ENCODE data around the gene LRRC4C. TPM values are rescaled to one million over a fixed set of nuclear protein-coding genes. Genes with fewer than 3 reads are reported as not detected.
A peak's percentile ranks its signal among the peaks of the same experiment; 100 is the strongest.

Gene LRRC4C
- total RNA-seq, 1 experiment from 2014 or later, result 0.72 TPM

DNA sequence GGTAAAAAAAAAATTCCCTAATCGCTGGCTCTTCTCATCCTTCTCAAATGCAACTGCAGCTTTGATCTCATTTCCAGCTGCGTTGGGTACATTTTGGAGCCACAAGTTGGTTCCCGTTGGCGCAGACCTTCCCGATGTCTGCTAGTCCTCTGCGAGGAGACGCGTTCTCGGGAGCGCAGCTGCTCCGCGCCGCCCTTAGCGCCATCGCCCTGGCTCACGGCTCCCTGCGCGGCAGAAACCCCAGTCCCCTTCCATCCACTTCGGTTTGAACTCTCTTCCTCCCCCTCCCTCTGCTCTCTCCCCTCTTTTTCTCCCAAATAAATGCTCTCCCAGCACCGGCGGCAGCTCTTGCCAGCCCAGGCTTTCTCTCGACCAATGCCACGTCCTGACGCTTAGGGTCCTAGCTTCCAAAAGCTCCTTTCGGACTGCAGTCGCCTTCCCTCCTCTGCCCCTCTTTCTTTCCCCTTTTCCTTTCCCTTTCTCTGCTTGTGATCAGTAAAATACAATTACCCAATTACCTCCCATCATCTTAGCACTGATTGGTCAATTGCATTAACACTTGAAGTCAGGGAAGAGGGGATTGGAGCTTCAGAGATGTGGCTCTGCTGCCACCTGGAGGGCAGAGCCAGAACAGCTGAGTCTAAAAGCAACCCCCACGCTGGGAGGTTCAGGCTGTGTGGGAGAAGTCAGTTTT is 1165.7 kb downstream of the LRRC4C start:
- POLR2A ChIA-PET, result no interaction called here

DNA sequence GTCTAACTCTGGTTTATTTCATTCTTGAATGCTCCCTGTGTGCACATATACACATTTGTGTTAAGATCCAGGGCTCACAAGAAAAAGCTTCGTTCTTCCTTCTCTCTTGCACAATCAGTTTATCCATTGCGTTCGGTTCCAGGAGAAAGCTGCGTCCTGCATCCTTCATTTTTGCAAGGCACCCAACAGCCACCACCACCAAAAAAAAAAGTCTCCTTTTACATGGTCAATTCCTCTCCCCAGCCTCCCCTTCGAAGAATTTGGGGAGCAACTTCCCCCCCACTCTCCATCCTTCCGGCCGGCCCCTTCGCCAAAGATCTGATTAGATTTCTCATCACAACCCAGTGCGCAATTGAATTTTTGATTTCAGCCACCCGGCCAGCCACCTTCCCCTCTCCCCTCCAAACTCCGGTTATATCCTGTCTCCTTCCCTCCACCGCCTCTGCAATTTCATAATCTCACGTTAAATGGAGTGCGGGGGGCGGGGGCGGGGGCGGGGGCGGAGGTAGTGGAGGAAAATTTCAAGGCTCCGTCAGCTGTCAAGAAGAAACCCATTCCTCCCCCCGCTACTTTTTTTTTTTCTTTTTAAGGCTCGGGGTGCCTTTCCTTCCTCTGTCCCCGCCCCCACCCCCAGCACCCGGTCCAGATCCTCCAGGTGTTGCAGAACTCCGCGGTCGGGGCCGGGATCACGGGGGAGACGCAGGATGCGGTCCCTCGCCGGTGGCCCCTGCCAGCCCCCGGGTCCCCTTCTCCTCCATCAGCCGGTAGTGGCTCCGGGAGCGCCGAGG is 1166.5 kb downstream of the LRRC4C start:
- H3K36me3 Mint-ChIP-seq, result no peaks in the 10 kb centered on the region
- no peak overlapping the region for H3K27ac Mint-ChIP-seq
- ATAC-seq (no peak), DNase-seq (ENCODE audit: low spot score) (peak; percentile 22)
- POLR2A ChIA-PET, result no interaction called here
- CTCF ChIA-PET, result interaction anchor here (0.7 to 2.6 kb wide), 12 partner anchors 11 to 908 kb away, joined by 3 to 14 read pairs (median 5); no protein-coding TSS in a partner anchor
- peaks cover 69% of the 10 kb centered on the region for H3K27me3 Mint-ChIP-seq (ENCODE audit: low read depth)
- H3K4me3 Mint-ChIP-seq, result peak overlapping the region; percentile 89
- no peaks in the 10 kb centered on the region for H3K9me3 Mint-ChIP-seq
- peaks cover 24% of the 10 kb centered on the region for H3K4me1 Mint-ChIP-seq
- TF ChIP-seq ZNF121 (CRISPR knock-in tag; IDR thresholded peaks at IDR 0.05), result no peak
- TF ChIP-seq, protein P1, sequence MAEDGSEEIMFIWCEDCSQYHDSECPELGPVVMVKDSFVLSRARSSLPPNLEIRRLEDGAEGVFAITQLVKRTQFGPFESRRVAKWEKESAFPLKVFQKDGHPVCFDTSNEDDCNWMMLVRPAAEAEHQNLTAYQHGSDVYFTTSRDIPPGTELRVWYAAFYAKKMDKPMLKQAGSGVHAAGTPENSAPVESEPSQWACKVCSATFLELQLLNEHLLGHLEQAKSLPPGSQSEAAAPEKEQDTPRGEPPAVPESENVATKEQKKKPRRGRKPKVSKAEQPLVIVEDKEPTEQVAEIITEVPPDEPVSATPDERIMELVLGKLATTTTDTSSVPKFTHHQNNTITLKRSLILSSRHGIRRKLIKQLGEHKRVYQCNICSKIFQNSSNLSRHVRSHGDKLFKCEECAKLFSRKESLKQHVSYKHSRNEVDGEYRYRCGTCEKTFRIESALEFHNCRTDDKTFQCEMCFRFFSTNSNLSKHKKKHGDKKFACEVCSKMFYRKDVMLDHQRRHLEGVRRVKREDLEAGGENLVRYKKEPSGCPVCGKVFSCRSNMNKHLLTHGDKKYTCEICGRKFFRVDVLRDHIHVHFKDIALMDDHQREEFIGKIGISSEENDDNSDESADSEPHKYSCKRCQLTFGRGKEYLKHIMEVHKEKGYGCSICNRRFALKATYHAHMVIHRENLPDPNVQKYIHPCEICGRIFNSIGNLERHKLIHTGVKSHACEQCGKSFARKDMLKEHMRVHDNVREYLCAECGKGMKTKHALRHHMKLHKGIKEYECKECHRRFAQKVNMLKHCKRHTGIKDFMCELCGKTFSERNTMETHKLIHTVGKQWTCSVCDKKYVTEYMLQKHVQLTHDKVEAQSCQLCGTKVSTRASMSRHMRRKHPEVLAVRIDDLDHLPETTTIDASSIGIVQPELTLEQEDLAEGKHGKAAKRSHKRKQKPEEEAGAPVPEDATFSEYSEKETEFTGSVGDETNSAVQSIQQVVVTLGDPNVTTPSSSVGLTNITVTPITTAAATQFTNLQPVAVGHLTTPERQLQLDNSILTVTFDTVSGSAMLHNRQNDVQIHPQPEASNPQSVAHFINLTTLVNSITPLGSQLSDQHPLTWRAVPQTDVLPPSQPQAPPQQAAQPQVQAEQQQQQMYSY (CRISPR knock-in tag; IDR thresholded peaks at IDR 0.05), result peak; percentile 30; the same call in 1 of the 2 replicates
- TF ChIP-seq, protein P2, sequence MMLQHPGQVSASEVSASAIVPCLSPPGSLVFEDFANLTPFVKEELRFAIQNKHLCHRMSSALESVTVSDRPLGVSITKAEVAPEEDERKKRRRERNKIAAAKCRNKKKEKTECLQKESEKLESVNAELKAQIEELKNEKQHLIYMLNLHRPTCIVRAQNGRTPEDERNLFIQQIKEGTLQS (CRISPR knock-in tag; conservative IDR thresholded peaks at IDR 0.05), result no peak

More for the DNA sequence above, 1165.7 kb downstream of the LRRC4C start:
- H3K4me1 Mint-ChIP-seq, result peaks cover 24% of the 10 kb centered on the region
- peak; percentile 86 for ATAC-seq
- TF ChIP-seq CREM (CRISPR knock-in tag; IDR thresholded peaks at IDR 0.05) (no peak), NFYB (CRISPR knock-in tag; conservative IDR thresholded peaks at IDR 0.05; ENCODE audit: low read depth) (0 out of 2 replicates have a peak, but pooled peaks have one; percentile 18)
- TF ChIP-seq, protein P3, sequence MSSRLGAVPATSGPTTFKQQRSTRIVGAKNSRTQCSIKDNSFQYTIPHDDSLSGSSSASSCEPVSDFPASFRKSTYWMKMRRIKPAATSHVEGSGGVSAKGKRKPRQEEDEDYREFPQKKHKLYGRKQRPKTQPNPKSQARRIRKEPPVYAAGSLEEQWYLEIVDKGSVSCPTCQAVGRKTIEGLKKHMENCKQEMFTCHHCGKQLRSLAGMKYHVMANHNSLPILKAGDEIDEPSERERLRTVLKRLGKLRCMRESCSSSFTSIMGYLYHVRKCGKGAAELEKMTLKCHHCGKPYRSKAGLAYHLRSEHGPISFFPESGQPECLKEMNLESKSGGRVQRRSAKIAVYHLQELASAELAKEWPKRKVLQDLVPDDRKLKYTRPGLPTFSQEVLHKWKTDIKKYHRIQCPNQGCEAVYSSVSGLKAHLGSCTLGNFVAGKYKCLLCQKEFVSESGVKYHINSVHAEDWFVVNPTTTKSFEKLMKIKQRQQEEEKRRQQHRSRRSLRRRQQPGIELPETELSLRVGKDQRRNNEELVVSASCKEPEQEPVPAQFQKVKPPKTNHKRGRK (CRISPR knock-in tag; IDR thresholded peaks at IDR 0.05; ENCODE audit: borderline replicate concordance), result peak; percentile 70; the same call in 1 of the 2 replicates
- TF ChIP-seq, protein P4, sequence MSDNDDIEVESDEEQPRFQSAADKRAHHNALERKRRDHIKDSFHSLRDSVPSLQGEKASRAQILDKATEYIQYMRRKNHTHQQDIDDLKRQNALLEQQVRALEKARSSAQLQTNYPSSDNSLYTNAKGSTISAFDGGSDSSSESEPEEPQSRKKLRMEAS (CRISPR knock-in tag; IDR thresholded peaks at IDR 0.05), result peak; percentile 62; the same call in 1 of the 2 replicates
- TF ChIP-seq, protein P5, sequence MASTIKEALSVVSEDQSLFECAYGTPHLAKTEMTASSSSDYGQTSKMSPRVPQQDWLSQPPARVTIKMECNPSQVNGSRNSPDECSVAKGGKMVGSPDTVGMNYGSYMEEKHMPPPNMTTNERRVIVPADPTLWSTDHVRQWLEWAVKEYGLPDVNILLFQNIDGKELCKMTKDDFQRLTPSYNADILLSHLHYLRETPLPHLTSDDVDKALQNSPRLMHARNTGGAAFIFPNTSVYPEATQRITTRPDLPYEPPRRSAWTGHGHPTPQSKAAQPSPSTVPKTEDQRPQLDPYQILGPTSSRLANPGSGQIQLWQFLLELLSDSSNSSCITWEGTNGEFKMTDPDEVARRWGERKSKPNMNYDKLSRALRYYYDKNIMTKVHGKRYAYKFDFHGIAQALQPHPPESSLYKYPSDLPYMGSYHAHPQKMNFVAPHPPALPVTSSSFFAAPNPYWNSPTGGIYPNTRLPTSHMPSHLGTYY (CRISPR knock-in tag; IDR thresholded peaks at IDR 0.05), result no peak
- TF ChIP-seq, protein P6, sequence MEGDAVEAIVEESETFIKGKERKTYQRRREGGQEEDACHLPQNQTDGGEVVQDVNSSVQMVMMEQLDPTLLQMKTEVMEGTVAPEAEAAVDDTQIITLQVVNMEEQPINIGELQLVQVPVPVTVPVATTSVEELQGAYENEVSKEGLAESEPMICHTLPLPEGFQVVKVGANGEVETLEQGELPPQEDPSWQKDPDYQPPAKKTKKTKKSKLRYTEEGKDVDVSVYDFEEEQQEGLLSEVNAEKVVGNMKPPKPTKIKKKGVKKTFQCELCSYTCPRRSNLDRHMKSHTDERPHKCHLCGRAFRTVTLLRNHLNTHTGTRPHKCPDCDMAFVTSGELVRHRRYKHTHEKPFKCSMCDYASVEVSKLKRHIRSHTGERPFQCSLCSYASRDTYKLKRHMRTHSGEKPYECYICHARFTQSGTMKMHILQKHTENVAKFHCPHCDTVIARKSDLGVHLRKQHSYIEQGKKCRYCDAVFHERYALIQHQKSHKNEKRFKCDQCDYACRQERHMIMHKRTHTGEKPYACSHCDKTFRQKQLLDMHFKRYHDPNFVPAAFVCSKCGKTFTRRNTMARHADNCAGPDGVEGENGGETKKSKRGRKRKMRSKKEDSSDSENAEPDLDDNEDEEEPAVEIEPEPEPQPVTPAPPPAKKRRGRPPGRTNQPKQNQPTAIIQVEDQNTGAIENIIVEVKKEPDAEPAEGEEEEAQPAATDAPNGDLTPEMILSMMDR (IDR thresholded peaks at IDR 0.05), result peak; percentile 76
- CTCF ChIA-PET, result interaction anchor here (0.7 to 2.6 kb wide), 24 partner anchors 10 to 1155 kb away, joined by 3 to 14 read pairs (median 4); no protein-coding TSS in a partner anchor
- no peaks in the 10 kb centered on the region for H3K36me3 Mint-ChIP-seq
- peaks cover 64% of the 10 kb centered on the region for H3K27me3 Mint-ChIP-seq (ENCODE audit: low read depth)
- DNase-seq (ENCODE audit: low spot score), result peak; percentile 78
- H3K9me3 Mint-ChIP-seq, result no peaks in the 10 kb centered on the region
- H3K4me3 Mint-ChIP-seq, result peak overlapping the region; percentile 89
- H3K27ac Mint-ChIP-seq, result peak overlapping the region; percentile 83
